GM19025 (cell line): ENCODE results near the gene STOML2.

Source experiments
- ATAC-seq: cut with Tn5 transposase; IDR thresholded peaks from one replicate; pipeline ENCODE4 v1.9.1; 2021; ENCODE audit warnings: mild to moderate bottlenecking, low read depth, moderate library complexity; ENCODE audit not compliant: unreplicated experiment

STOML2 gene

GRCh38 chr9:35107297-35108290 is 4.7 kb upstream of the STOML2 start:
- ATAC-seq = no peak

- ATAC-seq = no peak
Measured at GRCh38 chr9:35106343-35106730, 3.4 kb upstream of the STOML2 start.

GRCh38 chr9:35105571-35106342 is 2.8 kb upstream of the STOML2 start:
- no peak for ATAC-seq

- ATAC-seq = no peak
Measured at GRCh38 chr9:35105126-35105525, 2.2 kb upstream of the STOML2 start.

GRCh38 chr9:35104586-35104985 is 1.7 kb upstream of the STOML2 start:
- ATAC-seq = no peak

GRCh38 chr9:35103660-35104191 is 795 bp upstream of the STOML2 start:
- ATAC-seq = no peak

- ATAC-seq = no peak
Measured at GRCh38 chr9:35102465-35102768, 514 bp downstream of the STOML2 start.

GRCh38 chr9:35097573-35097972 is 5.4 kb downstream of the STOML2 start:
- no peak for ATAC-seq

- ATAC-seq = peak; percentile 82
Measured at GRCh38 chr9:35096035-35096849, 6.7 kb downstream of the STOML2 start, which contains the start of gene PIGO. TSS of gene PIGO (minus strand) at chr9:35096591. CDS start at chr9:35095565, 1,026 bp downstream.

- no peak for ATAC-seq
Measured at GRCh38 chr9:35091536-35091935, 11.4 kb downstream of the STOML2 start.

GRCh38 chr9:35089434-35089833 is 13.5 kb downstream of the STOML2 start:
- no peak for ATAC-seq

- ATAC-seq = no peak
Measured at GRCh38 chr9:35085078-35085477, 17.9 kb downstream of the STOML2 start.

GRCh38 chr9:35079426-35080341 is 23.2 kb downstream of the STOML2 start, which contains the start of gene FANCG:
TSS of gene FANCG (minus strand) at chr9:35079942. CDS start at chr9:35079524, 418 bp downstream.
- ATAC-seq = peak; percentile 95

GRCh38 chr9:35079041-35079425 is 23.9 kb downstream of the STOML2 start:
- ATAC-seq = no peak

- ATAC-seq = no peak
Measured at GRCh38 chr9:35078066-35078465, 24.9 kb downstream of the STOML2 start.

GRCh38 chr9:35076848-35077247 is 26.1 kb downstream of the STOML2 start:
- no peak for ATAC-seq

- no peak for ATAC-seq
Measured at GRCh38 chr9:35075358-35075757, 27.6 kb downstream of the STOML2 start.

- ATAC-seq = no peak
Measured at GRCh38 chr9:35074791-35075190, 28.1 kb downstream of the STOML2 start.

GRCh38 chr9:35074141-35074540 is 28.8 kb downstream of the STOML2 start:
- no peak for ATAC-seq
